Lower leg skin (tissue), 3 donors: ENCODE results near the gene OBSCN.

Experiments
- CTCF ChIP-seq, 3 donors: fragments of 450-650 bp; IDR thresholded peaks; one replicate each; pipeline ENCODE4 v1.5.1; 2016; ENCODE audit warnings: antibody characterized with exemption in 3 of 3, mild to moderate bottlenecking in 3 of 3, moderate library complexity in 2 of 3
- POLR2A ChIP-seq, 2 donors: fragments of 450-650 bp; IDR thresholded peaks; one replicate each; pipeline ENCODE4 v1.6.1; 2016 to 2017; ENCODE audit warnings: antibody characterized with exemption in 2 of 2, mild to moderate bottlenecking in 1 of 2, moderate library complexity in 1 of 2

- no peak for TF ChIP-seq CTCF (IDR thresholded peaks at IDR 0.05)
- TF ChIP-seq POLR2A (IDR thresholded peaks at IDR 0.05): no peak
These were observed 10.2 kb upstream of the OBSCN start for GRCh38 chr1:228197555-228198147.
